Measurements from ENCODE around the gene ARFIP1.
"Not testable (repeated sequence)": the region's sequence is repeated elsewhere in the genome, so short reads cannot be mapped to it uniquely, and the experiment has no call there.

The ARFIP1 gene, protein sequence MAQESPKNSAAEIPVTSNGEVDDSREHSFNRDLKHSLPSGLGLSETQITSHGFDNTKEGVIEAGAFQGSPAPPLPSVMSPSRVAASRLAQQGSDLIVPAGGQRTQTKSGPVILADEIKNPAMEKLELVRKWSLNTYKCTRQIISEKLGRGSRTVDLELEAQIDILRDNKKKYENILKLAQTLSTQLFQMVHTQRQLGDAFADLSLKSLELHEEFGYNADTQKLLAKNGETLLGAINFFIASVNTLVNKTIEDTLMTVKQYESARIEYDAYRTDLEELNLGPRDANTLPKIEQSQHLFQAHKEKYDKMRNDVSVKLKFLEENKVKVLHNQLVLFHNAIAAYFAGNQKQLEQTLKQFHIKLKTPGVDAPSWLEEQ

DNA sequence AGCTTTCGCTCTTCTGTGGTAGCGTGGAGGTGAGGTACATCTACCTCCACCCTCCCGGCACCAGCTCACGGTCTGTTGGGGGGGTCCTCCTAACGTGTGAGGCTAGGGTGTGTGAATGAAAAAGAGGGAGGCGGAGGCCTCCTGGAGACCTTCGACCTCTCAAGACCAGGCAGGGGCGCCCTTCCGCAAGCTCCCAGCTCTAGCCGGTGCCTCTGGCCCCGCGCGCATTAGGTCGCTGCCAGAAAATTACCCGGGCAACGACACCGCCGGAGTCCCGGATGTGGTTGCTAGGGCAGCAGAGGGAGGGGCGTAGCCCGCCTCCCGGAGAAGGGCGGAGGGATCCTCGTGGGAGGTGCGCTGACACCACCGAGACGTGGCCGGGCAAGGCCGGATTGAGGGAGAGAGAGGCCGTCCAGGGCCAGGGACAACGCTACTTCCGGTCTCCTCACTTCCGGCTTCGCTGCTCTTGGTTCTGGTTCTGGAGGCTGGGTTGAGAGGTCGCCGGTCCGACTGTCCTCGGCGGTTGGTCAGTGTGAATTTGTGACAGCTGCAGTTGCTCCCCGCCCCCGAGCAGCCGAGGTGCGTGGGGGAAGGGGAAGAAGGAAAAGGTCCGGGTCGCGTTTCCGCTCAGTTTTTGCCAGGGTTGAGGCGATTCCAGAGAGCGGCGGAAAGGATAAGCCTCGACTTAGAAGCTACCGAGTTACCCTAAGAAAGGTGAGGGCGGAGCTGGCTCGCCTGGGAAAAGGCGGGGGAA lies at the start of gene ARFIP1, which contains the start of gene TIGD4:
Gene ARFIP1, plus strand, starts transcription at position 442 of the 754 bp plus-strand sequence. CDS start 49,680 bp downstream, outside the sequence.
Gene TIGD4, minus strand, starts transcription at position 218 of the 754 bp plus-strand sequence. CDS start 8,726 bp downstream, outside the sequence.
- peak; percentile 96 for DNase-seq

DNA sequence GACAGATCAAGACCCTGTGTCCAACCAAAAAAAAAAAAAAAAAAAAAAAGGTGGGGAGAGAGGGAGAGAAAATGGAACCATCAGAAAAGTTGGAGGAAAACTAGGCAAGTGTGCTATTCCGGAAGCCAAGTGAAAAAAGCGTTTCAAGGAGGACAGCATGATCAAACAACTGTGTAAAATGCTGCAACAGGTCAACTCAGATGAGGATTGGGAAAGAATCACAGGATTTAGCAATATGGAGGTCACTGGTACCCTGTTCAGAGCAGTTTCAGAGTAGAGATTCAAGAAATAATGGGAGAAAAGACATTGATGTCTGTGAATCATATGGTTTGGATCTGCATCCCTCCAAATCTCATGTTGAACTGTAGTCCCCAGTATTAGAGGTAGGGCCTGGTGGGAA lies 47.8 kb upstream of the ARFIP1 start:
- no peak for DNase-seq

DNA sequence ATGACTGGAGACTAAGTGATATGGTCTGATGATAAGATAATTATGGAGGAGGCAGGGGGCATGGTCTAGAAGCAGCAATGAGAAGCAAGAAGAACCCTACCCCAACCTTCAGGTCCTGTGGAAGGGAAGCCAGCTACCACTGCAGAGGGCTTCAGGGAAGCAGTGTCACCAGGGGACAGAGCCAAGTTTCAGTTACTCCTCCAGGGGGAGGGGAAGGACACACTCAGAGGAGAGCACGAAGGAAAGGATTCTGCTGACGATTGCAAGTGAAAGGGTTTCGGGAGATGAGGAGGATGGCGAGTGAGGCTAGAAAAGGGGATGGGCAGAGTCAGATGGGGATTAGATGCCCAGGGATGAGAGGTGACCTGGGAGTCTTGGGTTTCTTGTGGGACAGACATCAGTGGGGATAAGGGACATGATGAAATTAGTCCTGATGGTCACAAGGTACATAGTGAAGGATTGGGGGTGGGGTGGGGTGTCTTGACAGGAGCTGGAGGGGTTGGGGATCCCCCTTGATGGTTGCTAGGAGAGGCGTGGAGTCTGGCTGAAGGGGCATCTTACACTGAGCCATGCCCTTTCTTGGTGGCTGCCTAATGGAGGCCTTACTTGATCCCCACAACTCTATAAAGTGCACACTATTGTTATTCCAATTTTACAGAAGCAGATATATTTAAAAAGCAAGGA lies 45.6 kb upstream of the ARFIP1 start:
- DNase-seq: no peak

DNA sequence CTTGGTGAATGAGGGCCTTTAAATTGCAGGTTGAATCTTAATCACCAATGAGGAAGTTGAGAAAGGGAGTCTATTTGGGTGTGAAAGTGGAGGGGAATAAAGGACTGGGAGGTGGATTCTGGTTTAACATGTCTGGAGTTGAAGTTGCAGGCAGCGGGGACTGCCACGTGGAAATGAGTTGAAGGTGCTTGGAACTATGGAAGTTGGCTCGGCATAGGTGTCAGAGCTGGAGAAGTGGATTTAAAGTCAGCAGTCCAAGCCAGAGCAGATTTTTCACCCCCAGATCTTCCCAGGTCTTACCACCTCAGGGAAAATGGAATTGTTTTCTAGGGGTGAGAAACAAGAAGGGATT lies 45.1 kb upstream of the ARFIP1 start:
- DNase-seq: no peak

DNA sequence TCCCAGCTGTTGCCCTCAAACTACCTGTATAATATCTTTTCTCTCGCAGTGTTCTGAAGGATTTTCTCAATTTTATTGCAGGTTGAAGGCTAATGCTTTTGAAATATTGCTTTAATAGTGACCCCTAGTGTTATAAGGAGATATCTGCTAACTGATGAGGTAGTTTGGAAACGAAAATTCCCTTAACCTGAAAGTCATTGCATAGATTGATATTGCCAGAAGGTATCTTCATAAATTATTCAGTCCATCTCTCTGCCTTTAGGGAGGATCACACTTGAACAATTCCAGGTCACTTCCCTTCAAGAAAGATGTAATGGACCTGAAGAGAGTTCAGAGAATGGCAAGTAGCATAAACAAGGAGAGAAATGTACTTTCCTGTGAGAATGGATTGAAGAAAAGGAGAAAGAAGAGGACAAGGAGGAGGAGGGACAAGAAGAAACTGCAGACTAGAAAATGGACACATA lies 44.3 kb upstream of the ARFIP1 start:
- no peak for DNase-seq

DNA sequence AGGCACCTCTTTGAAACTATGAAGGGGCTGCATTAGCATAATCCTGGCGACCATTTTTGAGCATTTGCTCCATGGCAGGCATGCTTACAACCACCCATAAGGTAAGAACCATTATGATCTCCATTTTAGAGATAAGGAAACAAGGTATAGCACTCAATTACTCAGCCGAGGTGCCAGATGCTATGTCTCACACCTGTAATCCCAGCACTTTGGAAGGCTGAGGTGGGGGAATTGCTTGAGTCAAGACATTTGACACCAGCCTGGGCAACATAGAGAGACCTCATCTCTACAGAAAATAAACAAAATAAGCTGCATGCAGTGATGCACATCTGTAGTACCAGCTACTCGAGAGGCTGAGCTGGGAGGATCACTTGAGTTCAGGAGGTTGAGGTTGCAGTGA lies 43.8 kb upstream of the ARFIP1 start:
- no peak for DNase-seq

DNA sequence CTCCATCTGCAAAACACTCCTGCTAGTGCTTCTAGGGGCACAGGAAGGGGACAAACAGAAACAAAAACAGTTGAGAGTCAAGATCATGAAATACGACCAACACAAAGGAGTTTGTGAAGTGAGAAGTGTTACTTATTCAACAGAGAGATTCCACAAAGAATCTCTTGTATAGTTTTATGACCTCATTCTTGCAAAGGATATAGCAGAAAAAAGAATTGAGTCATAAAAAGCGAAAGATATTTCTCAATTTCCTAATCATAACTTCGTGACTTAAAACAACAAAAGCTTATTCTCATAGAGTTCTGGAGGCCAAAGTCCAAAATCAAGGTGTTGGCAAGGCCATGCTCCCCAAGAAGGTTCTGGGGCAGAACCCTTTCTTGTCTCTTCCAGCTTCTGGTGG lies 40.9 kb upstream of the ARFIP1 start:
- no peak for DNase-seq

DNA sequence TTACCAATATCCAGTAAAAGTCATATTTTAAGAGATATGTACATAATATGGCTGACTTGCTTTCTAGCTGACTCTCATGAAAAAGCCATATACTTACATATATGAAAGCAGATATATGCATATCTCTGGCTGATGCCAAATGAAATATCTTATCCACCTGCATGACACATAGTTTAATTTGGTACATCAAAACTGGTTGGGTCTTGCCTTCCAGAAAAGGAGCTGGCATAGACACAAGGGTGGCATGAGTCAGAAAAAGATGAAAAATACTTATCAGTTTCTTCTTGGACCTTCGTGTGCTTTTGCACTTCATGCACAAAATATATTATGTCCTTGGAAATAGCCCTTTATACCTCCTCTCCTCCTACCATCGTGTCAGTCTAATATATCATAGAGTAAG lies 32.3 kb upstream of the ARFIP1 start:
- no peak for DNase-seq

DNA sequence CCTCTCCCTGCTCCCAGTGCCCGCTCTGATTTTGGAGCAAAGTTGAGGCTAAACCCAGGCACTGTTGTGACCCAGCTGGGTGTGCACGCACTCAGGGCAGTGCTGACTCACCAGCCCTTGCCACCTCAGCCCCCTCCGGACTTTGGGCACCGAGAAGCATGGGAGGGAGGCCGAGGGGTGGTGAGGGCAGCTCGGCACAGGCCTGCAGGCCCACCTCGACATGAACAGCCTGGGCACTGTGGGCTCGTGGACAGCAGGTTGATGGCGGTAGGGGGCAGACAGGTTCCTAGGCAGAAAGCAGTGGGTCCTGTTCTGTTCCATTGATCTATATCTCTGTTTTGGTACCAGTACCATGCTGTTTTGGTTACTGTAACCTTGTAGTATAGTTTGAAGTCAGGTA lies 31.1 kb upstream of the ARFIP1 start:
- no peak for DNase-seq

DNA sequence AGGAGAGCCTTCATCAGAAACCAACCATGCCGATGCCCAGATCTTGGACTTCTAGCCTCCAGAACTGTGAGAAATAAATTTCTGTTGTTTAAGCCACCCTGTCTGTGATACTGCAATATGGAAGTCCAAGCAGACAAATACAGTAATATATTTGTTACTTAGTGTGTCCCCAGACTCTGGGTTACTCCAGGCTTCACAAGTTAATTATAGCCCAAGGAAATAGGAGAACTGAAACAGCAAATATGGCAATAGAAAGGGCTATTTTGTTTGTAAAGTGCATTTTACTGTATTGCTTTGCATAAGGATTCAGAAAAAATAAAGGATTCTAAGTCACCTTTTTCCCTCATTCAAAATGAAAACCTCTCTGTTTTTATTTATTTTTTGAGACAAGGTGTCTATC lies 16.0 kb upstream of the ARFIP1 start:
- DNase-seq: no peak

DNA sequence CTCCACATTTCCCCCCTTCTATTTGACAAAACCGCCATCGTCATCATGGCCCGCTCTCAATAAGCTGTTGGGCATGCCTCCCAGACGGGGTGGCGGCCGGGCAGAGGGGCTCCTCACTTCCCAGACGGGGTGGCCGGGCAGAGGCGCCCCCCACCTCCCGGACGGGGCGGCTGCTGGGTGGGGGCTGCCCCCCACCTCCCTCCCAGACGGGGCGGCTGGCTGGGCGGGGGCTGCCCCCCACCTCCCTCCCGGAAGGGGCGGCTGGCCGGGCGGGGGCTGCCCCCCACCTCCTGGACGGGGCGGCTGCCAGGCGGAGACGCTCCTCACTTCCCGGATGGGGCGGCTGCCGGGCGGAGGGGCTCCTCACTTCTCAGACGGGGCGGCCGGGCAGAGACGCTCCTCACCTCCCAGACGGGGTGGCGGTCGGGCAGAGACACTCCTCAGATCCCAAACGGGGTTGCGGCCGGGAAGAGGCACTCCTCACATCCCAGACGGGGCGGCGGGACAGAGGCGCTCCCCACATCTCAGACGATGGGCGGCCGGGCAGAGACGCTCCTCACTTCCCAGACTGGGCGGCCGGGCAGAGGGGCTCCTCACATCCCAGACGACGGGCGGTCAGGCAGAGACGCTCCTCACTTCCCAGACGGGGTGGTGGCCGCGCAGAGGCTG lies 14.6 kb upstream of the ARFIP1 start:
- DNase-seq: not testable (repeated sequence)

DNA sequence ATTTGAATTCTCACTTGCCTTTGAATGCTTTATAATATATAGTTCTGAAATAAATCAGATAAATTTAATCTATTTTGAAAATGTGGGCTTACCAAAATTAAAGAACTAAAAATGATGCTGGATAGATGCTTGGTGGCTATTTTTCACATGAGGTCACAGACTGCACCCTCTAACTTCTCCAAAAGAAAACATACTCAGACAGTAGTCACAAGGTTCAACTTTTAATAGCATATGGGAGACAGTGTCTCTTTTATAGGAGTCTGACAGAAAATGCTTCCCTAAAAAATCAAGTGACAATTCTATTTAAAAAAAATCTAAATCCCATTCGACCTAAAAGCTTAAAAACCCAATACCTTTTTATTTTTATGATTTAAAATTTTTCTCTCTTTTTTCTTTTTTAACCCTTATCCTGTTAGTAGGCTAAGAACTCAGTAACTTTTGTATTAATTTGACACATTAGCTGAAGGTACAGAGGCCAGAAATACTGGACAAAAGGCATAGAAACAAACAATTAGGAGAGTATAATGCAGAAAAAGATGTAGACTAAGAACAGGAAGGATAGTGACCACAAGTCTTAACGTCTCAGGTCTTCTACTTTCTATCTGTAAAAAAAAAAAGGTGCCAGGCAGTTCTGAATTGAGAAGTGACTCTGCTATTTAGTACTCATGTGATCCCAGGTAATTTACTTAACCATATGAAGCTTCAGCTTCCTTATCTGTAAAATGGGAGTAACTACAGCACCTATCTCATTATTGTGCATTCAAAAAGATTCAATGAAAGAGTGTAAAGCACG lies 7.8 kb upstream of the ARFIP1 start:
- no peak for DNase-seq

DNA sequence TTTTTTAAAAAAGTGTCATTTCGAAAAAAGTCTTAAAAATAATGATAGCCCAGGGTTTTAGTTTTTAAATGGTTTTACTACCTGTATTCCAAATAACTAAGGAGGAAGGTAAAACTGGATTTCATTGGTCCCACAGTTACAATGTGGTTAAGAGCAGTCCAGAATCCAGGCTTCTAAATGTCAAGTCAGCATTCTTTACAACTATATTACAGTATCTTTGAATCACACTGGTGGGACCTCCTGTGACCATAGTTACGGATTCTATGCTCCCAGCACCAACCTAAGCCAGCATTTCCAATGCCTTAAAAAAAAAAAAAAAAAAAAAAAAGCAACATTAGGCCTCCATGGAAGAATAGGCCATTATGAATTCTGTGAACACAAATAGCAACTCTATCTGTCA lies 6.4 kb upstream of the ARFIP1 start:
- DNase-seq: no peak

DNA sequence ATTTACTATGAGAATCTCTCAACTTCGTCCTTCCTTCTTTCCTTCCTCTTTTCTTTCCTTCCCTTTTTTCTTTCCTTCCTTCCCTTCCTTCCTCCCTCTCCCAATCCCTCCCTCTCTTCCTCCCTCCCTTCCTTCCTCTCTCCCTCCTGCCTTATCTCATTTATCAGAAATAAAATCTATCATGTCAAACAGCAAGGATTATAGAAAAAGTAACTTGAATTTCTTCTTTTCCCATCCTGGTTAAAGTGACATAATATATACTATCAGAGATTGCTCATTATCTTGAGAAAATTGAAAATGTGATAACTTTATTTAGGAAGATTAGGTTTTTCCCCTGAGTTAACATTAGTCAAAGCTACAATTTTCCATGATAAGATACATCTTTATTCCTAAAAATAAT lies 5.8 kb upstream of the ARFIP1 start:
- DNase-seq: no peak

DNA sequence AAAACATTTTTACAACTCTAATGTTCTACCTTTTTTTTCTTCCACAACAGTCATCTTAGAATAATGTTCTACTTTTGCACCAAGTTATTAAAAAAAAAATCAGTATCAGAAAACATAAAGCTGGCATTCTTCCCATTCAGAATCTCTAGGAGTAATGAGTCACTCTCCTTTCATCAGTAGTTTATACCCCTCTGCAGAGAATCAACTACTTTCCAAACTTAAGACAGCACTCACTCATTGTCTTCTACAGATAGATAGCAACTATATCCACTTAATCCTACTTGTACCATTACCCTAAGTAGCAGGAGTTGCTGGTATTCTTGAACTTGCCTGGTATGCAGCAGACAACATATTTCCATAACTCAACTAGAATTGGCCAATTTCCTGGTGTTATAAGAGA lies 3.4 kb upstream of the ARFIP1 start:
- no peak for DNase-seq

DNA sequence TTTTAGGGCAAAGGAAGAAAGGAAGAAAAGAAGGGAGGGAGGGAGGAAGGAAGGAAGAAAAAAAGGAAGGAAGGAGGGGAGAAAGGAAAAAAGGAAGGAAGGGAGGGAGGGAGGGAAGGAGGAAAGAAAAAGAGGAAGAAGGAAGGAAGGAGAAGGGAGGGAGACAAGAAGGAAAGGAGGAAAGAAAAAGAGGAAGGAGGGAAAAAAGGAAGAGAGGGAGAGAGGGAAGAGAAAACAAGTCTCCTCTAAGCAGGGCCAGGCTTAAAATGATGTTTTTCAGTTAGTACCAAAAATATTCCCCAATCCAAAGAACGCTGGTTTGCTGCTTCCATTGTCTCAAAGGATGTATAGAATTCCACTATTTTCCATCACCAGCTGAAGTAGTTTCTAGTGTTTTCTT lies 2.3 kb upstream of the ARFIP1 start:
- no peak for DNase-seq

DNA sequence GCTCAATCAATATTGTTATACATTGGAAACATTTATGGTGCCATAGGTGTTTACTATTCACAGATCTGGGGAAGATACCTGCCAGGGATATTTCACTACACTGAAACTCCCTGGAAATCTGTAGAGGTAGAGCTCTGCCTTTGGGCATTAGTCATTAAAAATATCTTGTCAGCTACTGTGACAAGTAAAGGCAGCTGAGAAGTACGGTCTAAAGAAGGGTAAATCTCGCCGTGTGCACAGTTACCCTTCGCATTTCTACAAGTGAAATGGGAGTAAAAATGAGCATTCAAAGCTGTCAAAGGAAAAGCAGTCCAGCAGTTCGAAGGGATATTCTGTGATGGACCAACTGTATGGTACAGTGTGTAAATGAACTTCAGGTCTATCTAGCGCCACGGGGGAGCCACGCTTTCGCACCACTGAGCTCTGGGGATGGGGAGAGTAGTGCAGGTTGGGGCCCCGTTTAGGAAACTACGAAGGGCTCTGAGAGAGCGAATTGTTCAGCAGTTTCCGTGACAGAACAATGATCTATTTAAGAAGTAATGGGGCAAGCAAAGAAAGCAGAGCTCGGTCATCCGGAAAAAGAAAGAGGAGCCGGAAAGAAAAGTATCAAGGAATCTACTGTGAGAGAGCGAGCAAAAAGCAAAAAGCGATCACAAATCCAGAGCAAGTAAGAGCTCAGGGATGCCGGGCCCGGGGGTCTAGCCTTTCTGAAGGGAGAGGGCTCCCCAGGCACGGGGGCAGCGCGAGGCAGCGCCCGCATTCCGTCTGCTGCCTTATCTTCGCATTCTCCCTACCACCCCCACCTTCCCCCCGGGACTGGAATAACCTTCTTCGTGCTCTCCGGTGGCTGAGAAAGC lies 870 bp upstream of the ARFIP1 start:
- DNase-seq: peak; percentile 51

DNA sequence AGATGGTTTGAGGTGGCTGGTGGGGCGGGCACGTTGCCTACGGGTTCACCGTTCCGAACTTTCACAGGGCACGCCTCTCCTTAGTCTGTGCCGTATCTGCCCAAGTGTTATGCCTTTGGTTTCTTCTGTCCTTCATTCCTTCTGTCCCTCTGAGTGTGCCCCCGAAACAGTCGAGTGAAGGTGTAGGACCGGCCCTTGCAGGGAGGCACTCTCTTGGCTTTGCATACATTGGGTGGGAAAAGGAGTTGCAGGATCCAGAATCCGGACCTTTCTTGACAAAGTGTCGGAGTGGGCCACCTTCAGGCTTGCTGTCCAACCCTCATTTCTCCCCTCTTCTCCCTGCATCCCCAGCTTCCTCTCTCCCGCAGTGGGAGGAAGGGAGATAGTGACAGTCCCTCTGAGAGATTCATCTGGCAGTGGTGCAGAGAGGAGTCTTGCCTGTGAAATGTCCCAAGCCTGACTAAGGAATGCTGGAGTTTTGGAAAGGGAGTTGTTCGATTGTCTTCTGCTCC lies 569 bp downstream of the ARFIP1 start:
- DNase-seq: no peak

DNA sequence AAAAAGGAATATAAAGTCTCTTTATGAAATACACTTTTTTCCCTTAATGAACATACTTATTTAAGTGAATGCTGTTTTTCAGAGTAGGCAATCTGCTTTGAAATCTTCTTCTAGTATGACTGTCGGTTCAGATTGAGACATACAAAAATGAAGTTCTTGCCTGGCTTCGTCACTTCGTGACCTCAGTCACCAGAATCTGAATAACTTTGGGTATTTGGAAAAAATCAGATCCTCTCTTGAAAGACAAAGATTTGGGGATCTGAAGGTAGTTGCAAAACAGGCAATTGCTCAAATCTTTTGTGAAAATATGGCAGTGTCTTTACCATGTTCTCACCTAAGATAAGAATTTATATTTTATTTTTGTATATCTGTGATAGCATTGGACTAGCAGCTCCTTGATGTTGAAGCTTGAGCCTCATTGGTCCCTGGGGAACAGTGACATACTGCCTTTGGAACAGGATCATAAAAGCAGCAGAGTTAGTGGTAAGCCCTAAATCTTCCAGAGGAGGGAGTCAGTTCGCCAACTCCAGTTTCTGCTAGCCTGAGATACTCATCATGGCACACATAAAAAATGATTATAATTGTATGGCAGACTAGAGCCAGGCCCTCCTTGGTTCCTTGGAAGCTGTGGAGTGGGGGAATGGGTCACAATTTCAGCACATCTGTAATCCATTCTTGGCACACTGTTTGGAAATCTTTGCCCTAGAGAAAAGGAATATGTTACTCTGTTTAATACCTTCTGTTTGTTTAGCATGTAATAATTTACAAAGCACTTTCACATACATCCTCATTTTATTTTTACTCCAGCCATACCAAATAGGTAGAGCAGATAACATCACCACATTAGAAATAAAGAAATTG lies 5.0 kb downstream of the ARFIP1 start:
- no peak for DNase-seq
